NCI-H69 (cell line): ENCODE data around the gene PLP1.
A peak's percentile ranks its signal among the peaks of the same experiment; 100 is the strongest.

Experiments used
- DNase-seq: peaks from one replicate; lab custom pipeline; 2025; lab: John Stamatoyannopoulos, UW

Gene PLP1

DNA sequence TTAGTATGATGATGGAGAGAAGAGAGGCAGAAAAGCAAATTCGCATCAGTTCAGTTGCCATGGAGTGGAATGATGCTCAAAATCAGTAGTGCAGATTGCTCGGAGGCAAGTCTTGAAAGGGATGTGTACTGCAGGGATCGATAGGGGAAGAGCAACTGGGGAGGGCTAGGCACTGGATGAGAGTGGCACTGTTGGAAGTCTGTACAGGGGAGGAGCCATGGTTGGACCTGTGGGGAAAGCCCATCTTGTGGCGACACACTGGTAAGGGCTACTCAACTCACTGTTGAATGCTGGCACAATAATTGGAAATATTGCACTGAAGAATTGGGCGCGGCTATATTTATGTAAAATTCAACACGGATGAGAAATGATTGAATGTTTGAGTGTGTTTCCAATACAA lies 54.2 kb downstream of the PLP1 start:
- DNase-seq: no peak

DNA sequence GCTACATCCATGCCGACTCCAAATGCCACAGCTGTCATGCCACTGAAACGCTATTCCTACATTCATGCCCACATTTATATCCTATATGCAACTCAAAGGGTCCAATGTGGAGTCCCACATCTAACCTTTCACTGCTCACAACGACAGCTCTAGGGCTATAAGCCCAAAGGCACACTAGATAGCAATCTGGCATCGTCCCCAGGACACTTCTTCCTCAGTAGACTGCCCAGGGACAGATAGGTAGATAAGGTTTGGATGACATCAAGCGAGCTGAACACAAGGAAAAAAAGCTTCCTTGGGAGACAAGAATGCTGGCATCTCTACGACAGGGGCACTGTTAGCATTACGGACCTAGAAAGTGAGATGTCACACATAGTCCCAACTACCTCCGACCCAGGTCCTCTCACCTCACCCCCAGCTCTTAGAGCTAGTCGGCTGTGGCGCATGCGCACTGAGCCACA lies 54.7 kb downstream of the PLP1 start:
- no peak for DNase-seq

DNA sequence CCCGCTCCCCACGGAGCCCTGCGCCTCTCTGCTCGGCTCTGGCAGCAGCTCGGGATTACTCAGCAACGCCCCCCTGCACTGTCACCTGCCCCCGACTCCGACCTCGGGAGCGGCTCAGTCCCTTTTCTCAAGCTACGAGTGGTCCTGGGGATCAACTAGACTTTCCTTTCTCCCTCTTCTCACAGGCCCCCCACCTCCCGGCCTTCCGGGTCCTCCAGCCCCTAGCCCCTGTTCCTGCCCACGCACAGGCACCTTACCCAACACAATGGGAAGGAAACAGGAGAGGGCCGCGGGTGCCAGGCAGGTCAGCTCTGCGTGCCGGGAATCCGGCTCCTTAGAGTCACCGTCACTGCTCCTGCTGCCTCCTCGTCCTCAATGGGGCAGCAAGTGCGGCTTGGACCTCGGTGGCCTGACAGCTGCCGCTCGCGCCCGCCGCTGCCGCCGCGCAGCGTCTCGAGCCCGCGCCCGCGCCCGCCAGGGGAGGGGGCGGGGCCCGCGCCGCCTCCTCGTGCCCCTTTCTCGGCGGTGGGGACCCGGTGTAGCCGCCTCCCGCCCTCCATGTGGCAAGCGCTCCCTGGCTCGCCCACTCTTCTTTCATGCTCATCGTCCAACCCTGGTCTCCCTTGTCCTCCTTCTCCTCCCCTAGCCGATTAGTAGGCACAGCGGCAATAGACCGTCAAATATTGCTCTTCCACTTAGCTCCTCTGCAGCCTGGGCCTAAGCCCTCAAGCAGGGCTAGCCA lies 55.3 kb downstream of the PLP1 start, which contains the start of gene RAB9B:
TSS of gene RAB9B (minus strand) at position 455 of the 742 bp plus-strand sequence. CDS start 6,473 bp downstream, outside the sequence.
- DNase-seq: peak; percentile 69

DNA sequence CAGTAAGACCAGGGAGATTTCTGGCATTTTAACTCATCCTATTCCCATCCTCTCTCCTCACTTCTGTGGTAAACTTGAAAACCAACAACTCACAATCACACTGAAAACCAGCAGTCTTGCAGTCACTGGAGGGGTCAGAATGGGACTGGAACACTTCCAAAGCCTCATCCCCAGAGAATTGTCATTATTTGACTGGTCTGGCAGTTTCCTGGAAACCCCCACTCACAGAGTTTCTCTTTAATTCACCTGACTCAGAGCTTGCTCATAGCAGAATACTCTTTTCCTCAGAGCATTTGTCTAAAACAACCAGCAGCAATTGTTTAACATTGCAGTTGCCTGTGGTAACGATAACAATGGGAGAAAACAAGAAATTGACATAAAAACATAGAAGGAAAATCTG lies 62.8 kb downstream of the PLP1 start:
- no peak for DNase-seq
